KMS-11 (cell line): ENCODE data around the gene ADAMTS17.

Experiments used
- H2AFZ ChIP-seq: fragments of 200-600 bp; sonication (generic); 2 replicates; pipeline ENCODE4 v1.6.1; 2016; ENCODE audit warnings: antibody characterized with exemption, mixed run types, low read depth
- H3K27ac ChIP-seq: fragments of 200-600 bp; sonication (generic); 2 replicates; pipeline ENCODE4 v1.6.1; 2016; ENCODE audit warnings: mild to moderate bottlenecking, mixed run types
- H3K27me3 ChIP-seq: fragments of 200-600 bp; sonication (generic); 2 replicates; pipeline ENCODE4 v1.6.1; 2017; ENCODE audit warnings: mild to moderate bottlenecking, low read depth, mixed run types, moderate library complexity; ENCODE audit not compliant: insufficient read depth
- H3K36me3 ChIP-seq: fragments of 200-600 bp; sonication (generic); 2 replicates; pipeline ENCODE4 v1.6.1; 2017; ENCODE audit warnings: mild to moderate bottlenecking, mixed run types; ENCODE audit not compliant: insufficient read depth
- H3K4me1 ChIP-seq: fragments of 200-600 bp; sonication (generic); 2 replicates; pipeline ENCODE4 v1.6.1; 2016; ENCODE audit warnings: mild to moderate bottlenecking, low read depth, mixed run types; ENCODE audit not compliant: poor library complexity, severe bottlenecking
- H3K4me2 ChIP-seq: fragments of 200-600 bp; sonication (generic); 2 replicates; pipeline ENCODE4 v1.7.0; 2016; ENCODE audit warnings: mild to moderate bottlenecking, mixed run types
- H3K4me3 ChIP-seq: fragments of 200-600 bp; sonication (generic); IDR thresholded peaks from 2 replicates; pipeline ENCODE4 v1.6.1; 2017; ENCODE audit warnings: low read depth, low read length, mixed read lengths; ENCODE audit not compliant: insufficient read depth
- H3K79me2 ChIP-seq: fragments of 200-600 bp; sonication (generic); 2 replicates; pipeline ENCODE4 v1.6.1; 2016; ENCODE audit warnings: low read depth, mixed run types; ENCODE audit not compliant: insufficient read depth
- H3K9ac ChIP-seq: fragments of 200-600 bp; sonication (generic); 2 replicates; pipeline ENCODE4 v1.6.1; 2016; ENCODE audit warnings: mild to moderate bottlenecking, mixed run types
- H4K20me1 ChIP-seq: fragments of 200-600 bp; sonication (generic); 2 replicates; pipeline ENCODE4 v1.6.1; 2016; ENCODE audit warnings: mild to moderate bottlenecking, mixed run types; ENCODE audit not compliant: insufficient read depth
- TF ChIP-seq, protein P1 (sequence below): fragments of 200-600 bp; sonication (generic); conservative IDR thresholded peaks from 2 replicates; pipeline ENCODE4 v1.6.1; 2017; ENCODE audit warnings: low read depth, mild to moderate bottlenecking, antibody characterized with exemption, low read length, moderate library complexity, mixed read lengths

Gene ADAMTS17

DNA sequence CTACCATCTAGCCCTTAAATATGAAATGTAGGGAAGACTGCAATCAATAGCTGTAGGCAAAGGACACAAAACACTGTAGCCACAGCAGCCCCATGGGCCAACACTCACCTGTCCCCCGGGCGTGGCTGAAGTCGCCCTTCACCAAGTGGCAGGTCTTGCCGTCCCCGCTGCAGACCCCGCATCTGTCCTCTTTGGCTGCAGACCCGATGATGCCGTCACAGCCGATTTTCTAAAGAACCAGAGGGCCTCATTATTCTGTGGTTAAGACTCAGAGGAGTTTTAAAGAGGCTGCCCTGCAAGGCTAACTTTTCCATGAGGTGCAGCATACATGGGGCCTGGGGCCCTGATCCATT is 245.6 kb downstream of the ADAMTS17 start:
- Histone ChIP-seq H3K79me2 (no peaks in the 10 kb centered on the region), H4K20me1 (no peaks in the 10 kb centered on the region), H3K27ac (no peak overlapping the region), H2AFZ (no peak overlapping the region), H3K27me3 (no peaks in the 10 kb centered on the region), H3K4me1 (no peaks in the 10 kb centered on the region), H3K36me3 (no peaks in the 10 kb centered on the region), H3K4me2 (no peak overlapping the region), H3K9ac (no peak overlapping the region), H3K4me3 (no peak overlapping the region)
- TF ChIP-seq, protein P1, sequence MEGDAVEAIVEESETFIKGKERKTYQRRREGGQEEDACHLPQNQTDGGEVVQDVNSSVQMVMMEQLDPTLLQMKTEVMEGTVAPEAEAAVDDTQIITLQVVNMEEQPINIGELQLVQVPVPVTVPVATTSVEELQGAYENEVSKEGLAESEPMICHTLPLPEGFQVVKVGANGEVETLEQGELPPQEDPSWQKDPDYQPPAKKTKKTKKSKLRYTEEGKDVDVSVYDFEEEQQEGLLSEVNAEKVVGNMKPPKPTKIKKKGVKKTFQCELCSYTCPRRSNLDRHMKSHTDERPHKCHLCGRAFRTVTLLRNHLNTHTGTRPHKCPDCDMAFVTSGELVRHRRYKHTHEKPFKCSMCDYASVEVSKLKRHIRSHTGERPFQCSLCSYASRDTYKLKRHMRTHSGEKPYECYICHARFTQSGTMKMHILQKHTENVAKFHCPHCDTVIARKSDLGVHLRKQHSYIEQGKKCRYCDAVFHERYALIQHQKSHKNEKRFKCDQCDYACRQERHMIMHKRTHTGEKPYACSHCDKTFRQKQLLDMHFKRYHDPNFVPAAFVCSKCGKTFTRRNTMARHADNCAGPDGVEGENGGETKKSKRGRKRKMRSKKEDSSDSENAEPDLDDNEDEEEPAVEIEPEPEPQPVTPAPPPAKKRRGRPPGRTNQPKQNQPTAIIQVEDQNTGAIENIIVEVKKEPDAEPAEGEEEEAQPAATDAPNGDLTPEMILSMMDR: no peak

DNA sequence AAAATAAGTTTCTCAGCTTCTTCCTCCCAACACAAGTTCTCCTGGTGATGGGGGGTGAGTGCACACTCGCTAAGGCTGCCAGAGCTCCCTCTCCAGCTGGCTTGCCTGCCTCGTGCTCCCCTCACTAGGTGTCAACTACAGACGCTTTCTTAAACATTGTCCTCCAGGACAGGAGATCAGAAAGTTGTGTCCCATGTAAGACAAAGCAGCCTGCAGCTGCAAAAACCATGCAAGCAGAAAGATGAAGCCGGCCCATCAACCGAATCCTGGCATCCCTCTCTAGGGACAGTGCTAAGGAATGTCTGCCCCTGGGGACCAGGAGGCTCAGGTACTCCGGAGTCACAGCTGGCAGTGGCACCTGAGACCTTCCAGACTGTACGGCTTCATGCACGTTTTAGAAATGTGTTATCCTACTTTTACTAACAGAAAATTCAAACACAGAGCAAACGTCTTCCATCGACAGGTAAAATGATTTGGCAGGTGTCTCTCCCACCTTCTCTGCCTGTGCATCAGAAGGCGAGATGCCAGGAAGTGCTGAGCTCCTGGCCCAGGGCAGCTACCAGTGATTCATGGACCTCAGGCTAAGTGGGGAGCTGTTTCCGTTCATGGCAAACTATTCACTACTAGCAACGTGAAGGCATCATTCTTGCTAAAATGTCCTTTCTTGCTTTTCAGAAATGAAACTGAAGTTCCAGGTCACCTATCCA is 246.1 kb downstream of the ADAMTS17 start:
- no peak overlapping the region for H3K9ac ChIP-seq
- no peak overlapping the region for H3K27ac ChIP-seq
- TF ChIP-seq, protein P1: no peak
- no peaks in the 10 kb centered on the region for H3K4me1 ChIP-seq
- no peaks in the 10 kb centered on the region for H3K27me3 ChIP-seq
- H4K20me1 ChIP-seq: no peaks in the 10 kb centered on the region
- no peaks in the 10 kb centered on the region for H3K36me3 ChIP-seq
- no peak overlapping the region for H3K4me2 ChIP-seq
- H2AFZ ChIP-seq: no peak overlapping the region
- no peaks in the 10 kb centered on the region for H3K79me2 ChIP-seq
- no peak overlapping the region for H3K4me3 ChIP-seq

DNA sequence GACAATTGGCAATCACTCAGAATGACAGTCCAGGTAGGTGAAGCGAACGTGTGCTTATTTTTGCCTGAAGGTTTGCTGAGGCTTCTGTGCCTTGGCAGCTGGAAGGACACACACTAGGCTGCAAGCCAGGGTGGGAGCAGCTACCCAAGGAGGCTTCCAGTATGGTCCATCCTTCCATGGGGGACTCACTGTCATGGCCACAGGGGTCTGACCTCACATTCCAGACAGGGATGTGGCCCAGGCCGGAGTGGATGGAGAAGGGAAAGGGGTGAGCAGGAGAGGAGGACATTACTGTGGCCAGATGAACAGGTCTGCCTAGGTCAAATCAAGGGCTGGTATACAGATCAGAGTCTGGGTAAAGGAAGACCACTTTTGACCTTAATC is 247.7 kb downstream of the ADAMTS17 start:
- H3K4me1 ChIP-seq: no peaks in the 10 kb centered on the region
- no peak overlapping the region for H3K4me3 ChIP-seq
- no peak overlapping the region for H2AFZ ChIP-seq
- no peaks in the 10 kb centered on the region for H3K79me2 ChIP-seq
- no peaks in the 10 kb centered on the region for H3K27me3 ChIP-seq
- no peaks in the 10 kb centered on the region for H3K36me3 ChIP-seq
- no peak overlapping the region for H3K4me2 ChIP-seq
- no peaks in the 10 kb centered on the region for H4K20me1 ChIP-seq
- H3K9ac ChIP-seq: no peak overlapping the region
- no peak overlapping the region for H3K27ac ChIP-seq
- TF ChIP-seq, protein P1: no peak

DNA sequence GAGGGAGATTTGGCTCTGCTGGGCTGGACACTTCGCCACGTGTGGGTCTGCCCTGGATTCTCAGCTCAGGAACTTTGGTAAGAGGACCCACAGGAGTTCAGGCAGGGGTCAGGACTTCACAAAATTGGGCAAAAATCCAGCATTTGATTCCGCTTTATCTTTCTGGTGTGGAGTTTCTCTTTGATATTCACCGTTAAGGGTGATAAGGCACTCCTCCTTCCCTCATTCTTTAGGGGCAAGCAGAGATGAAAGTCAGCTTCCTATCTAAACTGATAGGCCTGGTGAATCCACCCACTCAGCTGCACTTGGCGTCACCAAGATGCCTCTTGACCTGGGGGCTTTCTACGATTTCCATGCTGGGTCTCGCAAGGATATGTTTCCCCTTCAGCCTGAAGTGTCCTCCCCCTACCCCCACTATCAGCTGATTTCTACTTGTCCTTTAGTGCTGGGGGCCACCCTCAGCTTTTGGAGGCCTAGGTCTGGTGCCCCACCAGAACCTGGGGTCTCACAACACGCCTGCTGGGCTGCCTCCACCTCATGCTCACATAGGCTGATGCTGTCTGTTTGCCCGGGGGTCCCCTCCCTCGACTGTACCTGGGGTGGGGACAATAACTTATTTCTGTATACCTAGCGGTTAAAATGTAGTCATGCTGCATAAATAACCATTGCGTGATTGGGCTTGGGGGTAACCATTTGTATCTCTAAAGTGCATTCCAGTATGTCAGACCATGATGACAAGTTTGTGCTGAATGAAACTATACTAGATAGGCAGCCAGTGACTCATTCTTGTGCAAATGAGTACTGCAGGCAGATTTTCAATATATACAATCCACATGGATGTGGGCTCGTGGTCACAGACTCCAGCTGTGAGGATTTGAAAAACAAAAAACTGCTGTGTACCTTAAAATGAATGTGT is 248.3 kb downstream of the ADAMTS17 start:
- no peak overlapping the region for H3K9ac ChIP-seq
- no peak overlapping the region for H3K4me2 ChIP-seq
- H3K27ac ChIP-seq: no peak overlapping the region
- no peaks in the 10 kb centered on the region for H3K4me1 ChIP-seq
- no peaks in the 10 kb centered on the region for H3K36me3 ChIP-seq
- H2AFZ ChIP-seq: no peak overlapping the region
- TF ChIP-seq, protein P1: no peak
- H3K4me3 ChIP-seq: no peak overlapping the region
- no peaks in the 10 kb centered on the region for H3K27me3 ChIP-seq
- H4K20me1 ChIP-seq: no peaks in the 10 kb centered on the region
- no peaks in the 10 kb centered on the region for H3K79me2 ChIP-seq
